ENCODE data around the gene DLGAP4.

The DLGAP4 gene

GRCh38 chr20:36284751-36285150, 21.4 kb upstream of the DLGAP4 start:
- H3K4me3 ChIP-seq (ENCODE audit: low read depth, low read length), result no peak overlapping the region
- in situ Hi-C loops (cut with HindIII; ENCODE audit: low sequenced_read_pairs), result no loop called here
- DNase-seq (ENCODE audit: low read depth, low spot score), result no peak
- TF ChIP-seq, protein P1, sequence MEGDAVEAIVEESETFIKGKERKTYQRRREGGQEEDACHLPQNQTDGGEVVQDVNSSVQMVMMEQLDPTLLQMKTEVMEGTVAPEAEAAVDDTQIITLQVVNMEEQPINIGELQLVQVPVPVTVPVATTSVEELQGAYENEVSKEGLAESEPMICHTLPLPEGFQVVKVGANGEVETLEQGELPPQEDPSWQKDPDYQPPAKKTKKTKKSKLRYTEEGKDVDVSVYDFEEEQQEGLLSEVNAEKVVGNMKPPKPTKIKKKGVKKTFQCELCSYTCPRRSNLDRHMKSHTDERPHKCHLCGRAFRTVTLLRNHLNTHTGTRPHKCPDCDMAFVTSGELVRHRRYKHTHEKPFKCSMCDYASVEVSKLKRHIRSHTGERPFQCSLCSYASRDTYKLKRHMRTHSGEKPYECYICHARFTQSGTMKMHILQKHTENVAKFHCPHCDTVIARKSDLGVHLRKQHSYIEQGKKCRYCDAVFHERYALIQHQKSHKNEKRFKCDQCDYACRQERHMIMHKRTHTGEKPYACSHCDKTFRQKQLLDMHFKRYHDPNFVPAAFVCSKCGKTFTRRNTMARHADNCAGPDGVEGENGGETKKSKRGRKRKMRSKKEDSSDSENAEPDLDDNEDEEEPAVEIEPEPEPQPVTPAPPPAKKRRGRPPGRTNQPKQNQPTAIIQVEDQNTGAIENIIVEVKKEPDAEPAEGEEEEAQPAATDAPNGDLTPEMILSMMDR (IDR thresholded peaks at IDR 0.05; ENCODE audit: low read depth, low read length), result no peak

- DNase-seq (ENCODE audit: low read depth, low spot score), result no peak
- in situ Hi-C loops (cut with HindIII; ENCODE audit: low sequenced_read_pairs), result no loop called here
- TF ChIP-seq, protein P1 (IDR thresholded peaks at IDR 0.05; ENCODE audit: low read depth, low read length), result no peak
- no peak overlapping the region for H3K4me3 ChIP-seq (ENCODE audit: low read depth, low read length)
Observed at GRCh38 chr20:36285746-36286447, 20.2 kb upstream of the DLGAP4 start.

- TF ChIP-seq, protein P1 (IDR thresholded peaks at IDR 0.05; ENCODE audit: low read depth, low read length), result no peak
- in situ Hi-C loops (cut with HindIII; ENCODE audit: low sequenced_read_pairs), result no loop called here
Observed at GRCh38 chr20:36297656-36298055, 8.5 kb upstream of the DLGAP4 start.

DNA sequence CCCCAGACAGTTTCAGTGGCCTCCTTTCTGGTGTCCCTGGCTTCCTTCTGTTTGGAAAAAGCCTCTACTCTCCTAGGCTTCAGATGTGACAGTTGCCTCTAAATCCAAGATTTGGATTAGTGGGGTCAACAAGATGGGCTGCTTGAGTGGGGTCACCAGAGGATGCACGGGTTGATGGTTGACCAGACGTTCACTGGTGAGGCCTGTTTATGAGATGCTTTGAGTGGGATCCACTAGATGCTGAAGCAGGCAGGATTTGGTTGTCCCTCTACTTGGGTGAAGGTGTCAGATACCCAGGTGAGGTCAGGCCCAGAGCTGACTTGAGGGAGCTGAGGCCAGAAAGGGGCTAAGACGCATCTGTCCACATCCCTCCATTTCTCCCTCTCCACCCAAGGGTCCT, 8.1 kb upstream of the DLGAP4 start:
- no peak overlapping the region for H3K4me3 ChIP-seq (ENCODE audit: low read depth, low read length)
- TF ChIP-seq, protein P1 (IDR thresholded peaks at IDR 0.05; ENCODE audit: low read depth, low read length), result no peak
- DNase-seq (ENCODE audit: low read depth, low spot score), result no peak
- in situ Hi-C loops (cut with HindIII; ENCODE audit: low sequenced_read_pairs), result no loop called here

More at GRCh38 chr20:36297656-36298055, 8.5 kb upstream of the DLGAP4 start:
- no peak overlapping the region for H3K4me3 ChIP-seq (ENCODE audit: low read depth, low read length)
- DNase-seq (ENCODE audit: low read depth, low spot score), result no peak

DNA sequence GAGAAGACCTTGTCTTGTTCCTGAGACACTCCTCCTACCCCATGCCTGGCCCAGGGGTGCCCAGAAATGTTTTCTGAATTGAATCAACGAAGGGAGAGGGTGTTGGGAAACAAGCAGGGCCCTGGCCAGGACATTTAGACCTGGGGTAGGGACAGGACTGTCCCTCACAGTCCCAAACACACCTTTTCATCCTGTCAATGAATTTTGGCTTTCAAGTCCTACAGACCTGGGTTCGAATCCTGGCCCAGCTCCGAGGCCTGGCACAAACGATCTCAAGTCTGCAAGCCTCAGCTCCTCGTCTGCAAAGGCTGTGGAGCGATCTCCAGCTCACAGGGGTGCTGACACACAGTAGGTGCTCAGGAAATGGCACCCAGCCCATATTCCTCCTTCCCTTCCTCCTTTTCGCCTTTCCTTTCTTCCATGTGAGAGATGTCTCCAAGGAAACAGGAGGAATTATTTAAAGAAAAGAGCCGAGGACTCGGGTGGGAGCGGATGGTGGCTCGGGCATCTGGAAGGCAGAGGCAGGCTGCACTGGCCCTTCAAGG, 7.3 kb upstream of the DLGAP4 start:
- no peak overlapping the region for H3K4me3 ChIP-seq (ENCODE audit: low read depth, low read length)
- TF ChIP-seq, protein P1 (IDR thresholded peaks at IDR 0.05; ENCODE audit: low read depth, low read length), result no peak
- no peak for DNase-seq (ENCODE audit: low read depth, low spot score)
- in situ Hi-C loops (cut with HindIII; ENCODE audit: low sequenced_read_pairs), result no loop called here

- in situ Hi-C loops (cut with HindIII; ENCODE audit: low sequenced_read_pairs), result no loop called here
- no peak overlapping the region for H3K4me3 ChIP-seq (ENCODE audit: low read depth, low read length)
- DNase-seq (ENCODE audit: low read depth, low spot score), result no peak
- TF ChIP-seq, protein P1 (IDR thresholded peaks at IDR 0.05; ENCODE audit: low read depth, low read length), result no peak
Observed at GRCh38 chr20:36299459-36299858, 6.7 kb upstream of the DLGAP4 start.

Measured in astrocyte of the spinal cord (primary cell).